ENCODE measurements around the gene FAM13C.

DNA sequence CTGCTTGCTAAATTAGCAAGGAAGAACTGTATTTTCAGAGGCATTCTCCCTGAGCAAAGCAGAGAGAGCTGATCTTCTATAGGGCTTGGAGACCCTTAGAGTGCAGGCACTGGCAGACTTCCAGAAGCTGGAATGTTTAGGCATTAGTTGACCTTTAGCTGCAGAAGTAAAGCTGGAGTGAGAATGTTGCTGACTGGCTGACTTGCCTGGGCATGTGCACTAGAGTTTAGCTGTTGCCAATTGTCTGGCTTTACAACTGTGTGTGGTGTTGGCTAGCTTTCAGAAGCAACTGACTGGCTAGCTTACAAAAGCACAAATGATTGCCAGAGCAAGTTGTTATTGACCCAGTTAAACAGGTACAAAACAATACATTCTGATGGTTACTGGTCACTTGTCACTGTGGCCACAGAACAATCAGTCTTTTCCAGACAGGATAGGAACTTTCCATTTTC, 25.1 kb downstream of the FAM13C start:
- TF ChIP-seq POLR2A (IDR thresholded peaks at IDR 0.05; ENCODE audit: low read depth) (no peak), EP300 (IDR thresholded peaks at IDR 0.05) (no peak), POLR2AphosphoS5 (IDR thresholded peaks at IDR 0.05) (peak in 1 of 2 donors; percentile 47)
- TF ChIP-seq, protein P1, sequence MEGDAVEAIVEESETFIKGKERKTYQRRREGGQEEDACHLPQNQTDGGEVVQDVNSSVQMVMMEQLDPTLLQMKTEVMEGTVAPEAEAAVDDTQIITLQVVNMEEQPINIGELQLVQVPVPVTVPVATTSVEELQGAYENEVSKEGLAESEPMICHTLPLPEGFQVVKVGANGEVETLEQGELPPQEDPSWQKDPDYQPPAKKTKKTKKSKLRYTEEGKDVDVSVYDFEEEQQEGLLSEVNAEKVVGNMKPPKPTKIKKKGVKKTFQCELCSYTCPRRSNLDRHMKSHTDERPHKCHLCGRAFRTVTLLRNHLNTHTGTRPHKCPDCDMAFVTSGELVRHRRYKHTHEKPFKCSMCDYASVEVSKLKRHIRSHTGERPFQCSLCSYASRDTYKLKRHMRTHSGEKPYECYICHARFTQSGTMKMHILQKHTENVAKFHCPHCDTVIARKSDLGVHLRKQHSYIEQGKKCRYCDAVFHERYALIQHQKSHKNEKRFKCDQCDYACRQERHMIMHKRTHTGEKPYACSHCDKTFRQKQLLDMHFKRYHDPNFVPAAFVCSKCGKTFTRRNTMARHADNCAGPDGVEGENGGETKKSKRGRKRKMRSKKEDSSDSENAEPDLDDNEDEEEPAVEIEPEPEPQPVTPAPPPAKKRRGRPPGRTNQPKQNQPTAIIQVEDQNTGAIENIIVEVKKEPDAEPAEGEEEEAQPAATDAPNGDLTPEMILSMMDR (IDR thresholded peaks at IDR 0.05) = no peak

Data from esophagus muscularis mucosa (tissue), 4 donors.